Omental fat pad (tissue), 4 donors: ENCODE results near the gene NLGN1. TPM values are rescaled to one million over a fixed set of nuclear protein-coding genes. Genes with fewer than 3 reads are reported as not detected.

Source experiments
- ATAC-seq: fragments of 150-250 bp; one replicate; pipeline ENCODE4 v1.9.1; 2016; ENCODE audit warnings: mild to moderate bottlenecking, moderate library complexity; ENCODE audit not compliant: low FRiP score
- DNase-seq: peaks from one replicate; pipeline ENCODE4 v3.0.0-alpha.2; 2019; ENCODE audit warnings: low spot score
- CTCF ChIP-seq, 3 donors: fragments of 450-650 bp; IDR thresholded peaks; one replicate each; pipeline ENCODE4 v1.5.1; 2016 to 2017; ENCODE audit warnings: antibody characterized with exemption in 3 of 3, mild to moderate bottlenecking in 3 of 3, moderate library complexity in 2 of 3
- total RNA-seq, 4 donors: library from RNA; depleted of rRNA; stranded (reverse); fragments of >200 nt; gene quantifications; one replicate each; pipeline ENCODE4 v1.1.0, GENCODE V29; 2016

NLGN1 gene
- total RNA-seq, 4 donors from 2014 or later = 5.3 to 17.4 (median 12.5) TPM

- DNase-seq = no peak
- ATAC-seq = no peak
- TF ChIP-seq CTCF (IDR thresholded peaks at IDR 0.05) = no peak
These were observed 603.1 kb downstream of the NLGN1 start for GRCh38 chr3:174000675-174001074.

GRCh38 chr3:174002543-174002942 lies 605.0 kb downstream of the NLGN1 start:
- DNase-seq (no peak), ATAC-seq (no peak)

GRCh38 chr3:174010907-174011306 lies 613.4 kb downstream of the NLGN1 start:
- no peak for ATAC-seq

More at GRCh38 chr3:174002543-174002942, 605.0 kb downstream of the NLGN1 start:
- no peak for TF ChIP-seq CTCF (IDR thresholded peaks at IDR 0.05)

GRCh38 chr3:174016186-174016585 lies 618.6 kb downstream of the NLGN1 start:
- DNase-seq (no peak), ATAC-seq (no peak)
- TF ChIP-seq CTCF (IDR thresholded peaks at IDR 0.05) = no peak

More at GRCh38 chr3:174010907-174011306, 613.4 kb downstream of the NLGN1 start:
- no peak for DNase-seq
- TF ChIP-seq CTCF (IDR thresholded peaks at IDR 0.05) = no peak

GRCh38 chr3:174020156-174020555 lies 622.6 kb downstream of the NLGN1 start:
- DNase-seq (no peak), ATAC-seq (no peak)
- no peak for TF ChIP-seq CTCF (IDR thresholded peaks at IDR 0.05)

GRCh38 chr3:174023421-174023820 lies 625.9 kb downstream of the NLGN1 start:
- no peak for TF ChIP-seq CTCF (IDR thresholded peaks at IDR 0.05)
- ATAC-seq = no peak
- DNase-seq = no peak

- DNase-seq (no peak), ATAC-seq (no peak)
- TF ChIP-seq CTCF (IDR thresholded peaks at IDR 0.05) = no peak
These were observed 631.1 kb downstream of the NLGN1 start for GRCh38 chr3:174028673-174029072.
